ENCODE results near the gene ARHGAP22.
A peak's percentile ranks its signal among the peaks of the same experiment; 100 is the strongest.

Gene ARHGAP22

GRCh38 chr10:48495282-48496045 is 109.4 kb downstream of the ARHGAP22 start:
- DNase-seq = no peak

- DNase-seq = no peak
Measured at GRCh38 chr10:48494611-48495010, 110.3 kb downstream of the ARHGAP22 start.

GRCh38 chr10:48494073-48494472 is 110.8 kb downstream of the ARHGAP22 start:
- peak; percentile 12 for DNase-seq

- no peak for DNase-seq
Measured at GRCh38 chr10:48493083-48493871, 111.6 kb downstream of the ARHGAP22 start.

- DNase-seq = no peak
Measured at GRCh38 chr10:48492201-48492600, 112.7 kb downstream of the ARHGAP22 start.

- no peak for DNase-seq
Measured at GRCh38 chr10:48491392-48492139, 113.3 kb downstream of the ARHGAP22 start.

- DNase-seq = no peak
Measured at GRCh38 chr10:48490946-48491345, 113.9 kb downstream of the ARHGAP22 start.

- no peak for DNase-seq
Measured at GRCh38 chr10:48490571-48490940, 114.3 kb downstream of the ARHGAP22 start.

- no peak for DNase-seq
Measured at GRCh38 chr10:48489099-48489498, 115.8 kb downstream of the ARHGAP22 start.

- no peak for DNase-seq
Measured at GRCh38 chr10:48487244-48487643, 117.6 kb downstream of the ARHGAP22 start.

- no peak for DNase-seq
Measured at GRCh38 chr10:48485711-48486110, 119.2 kb downstream of the ARHGAP22 start.

GRCh38 chr10:48484911-48485310 is 120.0 kb downstream of the ARHGAP22 start:
- DNase-seq = no peak

GRCh38 chr10:48482207-48482606 is 122.7 kb downstream of the ARHGAP22 start:
- no peak for DNase-seq

GRCh38 chr10:48481385-48481784 is 123.5 kb downstream of the ARHGAP22 start:
- DNase-seq = no peak

GRCh38 chr10:48480397-48481374 is 124.2 kb downstream of the ARHGAP22 start:
- no peak for DNase-seq

- no peak for DNase-seq
Measured at GRCh38 chr10:48478980-48479811, 125.7 kb downstream of the ARHGAP22 start.

GRCh38 chr10:48478469-48478868 is 126.4 kb downstream of the ARHGAP22 start:
- no peak for DNase-seq

GRCh38 chr10:48477616-48478015 is 127.3 kb downstream of the ARHGAP22 start:
- DNase-seq = no peak

GRCh38 chr10:48477141-48477540 is 127.7 kb downstream of the ARHGAP22 start:
- no peak for DNase-seq

GRCh38 chr10:48476279-48476982 is 128.4 kb downstream of the ARHGAP22 start:
- no peak for DNase-seq

- no peak for DNase-seq
Measured at GRCh38 chr10:48475943-48476278, 129.0 kb downstream of the ARHGAP22 start.
